Panc1 (cell line): Measurements from ENCODE around the gene OR6C65. TPM values are rescaled to one million over a fixed set of nuclear protein-coding genes. Genes with fewer than 3 reads are reported as not detected.
"Not testable (repeated sequence)": the region's sequence is repeated elsewhere in the genome, so short reads cannot be mapped to it uniquely, and the experiment has no call there.

ENCODE experiments used
- ATAC-seq: fragments of 200-7000 bp; cut with Tn5 transposase; 2 replicates; pipeline ENCODE4 v1.9.1; 2020; ENCODE audit warnings: mild to moderate bottlenecking, moderate library complexity
- BruUV-seq: library from RNA; stranded (reverse); fragments of 400-500 nt; replicated peaks from 2 replicates; lab custom pipeline; 2021; lab: Mats Ljungman, UMichigan
- CTCF ChIA-PET: fragments of 300-600 bp; sonication (Branson Sonifier 250); formaldehyde crosslinking; loops from one replicate; lab custom pipeline; 2022; ENCODE audit warnings: antibody characterized with exemption; lab: Charles Lee
- POLR2A ChIA-PET: fragments of 300-600 bp; sonication (Branson Sonifier 250); formaldehyde crosslinking; loops from one replicate; lab custom pipeline; 2022; ENCODE audit warnings: antibody characterized with exemption; lab: Charles Lee
- DNase-seq: peaks from one replicate; pipeline ENCODE4 v3.0.0-alpha.2; 2010; ENCODE audit warnings: low read depth, low spot score
- H3K27ac ChIP-seq: 2 replicates; pipeline ENCODE4 v1.5.1; 2011; ENCODE audit warnings: mild to moderate bottlenecking, low read length, inconsistent platforms
- H3K27me3 ChIP-seq: fragments of 200-500 bp; sonication (Bioruptor generic); 2 replicates; pipeline ENCODE4 v1.6.0; 2014; ENCODE audit warnings: low read length, inconsistent platforms; ENCODE audit not compliant: control insufficient read depth, insufficient read depth
- H3K36me3 ChIP-seq: fragments of 200-500 bp; sonication (Bioruptor generic); 2 replicates; pipeline ENCODE4 v1.5.1; 2014; ENCODE audit warnings: inconsistent platforms, mild to moderate bottlenecking, low read length, moderate library complexity; ENCODE audit not compliant: control insufficient read depth, insufficient read depth
- H3K4me1 ChIP-seq: 2 replicates; pipeline ENCODE4 v1.5.1; 2011; ENCODE audit warnings: inconsistent platforms, mild to moderate bottlenecking, low read length, moderate library complexity; ENCODE audit not compliant: control insufficient read depth, insufficient read depth
- H3K4me3 ChIP-seq, 2 experiments: 2 replicates each; pipeline ENCODE4 v1.5.1; 2011 to 2012; ENCODE audit warnings: low read depth in 2 of 2, low read length in 2 of 2, mild to moderate bottlenecking in 2 of 2, inconsistent platforms in 1 of 2, moderate library complexity in 1 of 2
- H3K9me3 ChIP-seq: fragments of 200-500 bp; sonication (Bioruptor generic); 2 replicates; pipeline ENCODE4 v1.5.1; 2014; ENCODE audit warnings: low read depth, mild to moderate bottlenecking, inconsistent platforms, low read length, moderate library complexity; ENCODE audit not compliant: control insufficient read depth, insufficient read depth
- POLR2AphosphoS5 ChIP-seq: IDR thresholded peaks from 2 replicates; pipeline ENCODE4 v1.6.1; 2012; ENCODE audit warnings: mild to moderate bottlenecking, low read depth, low read length, moderate library complexity
- REST ChIP-seq, 2 experiments: IDR thresholded peaks; 2 replicates each; pipeline ENCODE4 v1.6.1; 2011 to 2012; ENCODE audit warnings: low read depth in 2 of 2, control low read depth in 1 of 2, low read length in 1 of 2, mild to moderate bottlenecking in 1 of 2, moderate library complexity in 1 of 2; ENCODE audit not compliant: insufficient read depth in 1 of 2
- SIN3A ChIP-seq: IDR thresholded peaks from 2 replicates; pipeline ENCODE4 v1.6.1; 2012; ENCODE audit warnings: low read depth, mild to moderate bottlenecking, low read length, moderate library complexity, borderline replicate concordance; ENCODE audit not compliant: insufficient read depth
- TCF7L2 ChIP-seq: IDR thresholded peaks from 2 replicates; pipeline ENCODE4 v1.6.1; 2011; ENCODE audit warnings: mild to moderate bottlenecking, low read depth, low read length, inconsistent platforms
- in situ Hi-C: cut with HindIII; loops from 2 replicates; pipeline ENCODE4 v1.10.0; 2016; ENCODE audit warnings: low sequenced_read_pairs, low pct_unique_long_range_greater_than_20kb
- intact Hi-C: fragments of 100-400 bp; cut with micrococcal nuclease; formaldehyde crosslinking; loops from one replicate; pipeline ENCODE4 v1.10.0; 2022; ENCODE audit not compliant: unreplicated experiment
- total RNA-seq: library from RNA; stranded (reverse); gene quantifications from one replicate; pipeline ENCODE4 v1.2.1, GENCODE V29; 2021; ENCODE audit not compliant: unreplicated experiment
- TF ChIP-seq, protein P1 (sequence below): fragments of 450-650 bp; IDR thresholded peaks from 2 replicates; pipeline ENCODE4 v1.5.1; 2017; ENCODE audit warnings: mild to moderate bottlenecking

OR6C65 gene
- total RNA-seq, 1 experiment from 2014 or later: not detected

DNA sequence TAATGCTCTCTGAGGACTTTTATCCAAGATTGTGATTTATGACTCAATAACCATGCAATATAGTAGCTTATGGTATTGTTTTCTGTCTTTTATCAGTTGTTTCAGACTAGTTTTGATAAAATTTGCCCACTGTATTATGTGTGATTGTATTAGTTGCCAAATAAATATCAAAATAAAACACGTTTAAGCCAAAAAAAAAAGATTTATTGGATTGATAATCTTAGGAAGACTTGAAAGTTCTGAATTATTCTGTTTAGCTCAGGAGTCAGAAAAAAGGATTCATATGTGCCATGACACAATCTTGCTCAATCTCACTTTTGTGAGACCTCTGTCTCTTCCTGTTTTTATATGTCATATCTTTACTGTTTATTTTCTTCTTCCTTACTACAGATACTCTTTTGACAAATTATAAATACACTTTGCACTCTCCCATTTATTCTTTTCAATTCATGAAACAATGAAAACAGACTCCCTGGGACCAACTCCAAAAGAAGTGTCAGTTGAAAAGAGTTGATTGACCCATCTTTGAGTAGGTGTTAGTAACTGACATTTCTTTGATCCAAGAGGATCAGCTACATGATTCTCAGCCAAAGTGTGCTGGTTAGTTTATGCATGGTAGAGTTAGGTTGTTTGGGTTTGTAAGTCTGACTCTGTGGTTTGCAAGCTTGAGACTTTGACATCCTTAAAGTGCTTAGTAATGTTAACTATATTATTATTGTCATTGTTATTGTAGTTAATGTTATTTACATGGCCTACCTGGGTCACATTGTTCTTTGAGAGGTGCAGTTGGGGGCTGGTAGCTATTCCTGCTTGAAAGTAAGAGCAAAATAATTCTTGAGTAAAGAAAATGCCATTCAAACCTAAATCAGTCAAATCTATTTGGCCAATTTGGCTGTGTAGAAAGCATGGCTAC lies 28.3 kb downstream of the OR6C65 start:
- ChIA-PET CTCF (no interaction called here), POLR2A (no interaction called here)
- DNase-seq (no peak), ATAC-seq (no peak)
- no TSS peak for BruUV-seq
- H3K27me3 ChIP-seq: no peaks in the 10 kb centered on the region
- in situ Hi-C loops: no loop called here
- no peaks in the 10 kb centered on the region for H3K36me3 ChIP-seq
- H3K9me3 ChIP-seq: no peaks in the 10 kb centered on the region
- H3K4me1 ChIP-seq: no peaks in the 10 kb centered on the region
- H3K4me3 ChIP-seq: no peak overlapping the region
- TF ChIP-seq, protein P1, sequence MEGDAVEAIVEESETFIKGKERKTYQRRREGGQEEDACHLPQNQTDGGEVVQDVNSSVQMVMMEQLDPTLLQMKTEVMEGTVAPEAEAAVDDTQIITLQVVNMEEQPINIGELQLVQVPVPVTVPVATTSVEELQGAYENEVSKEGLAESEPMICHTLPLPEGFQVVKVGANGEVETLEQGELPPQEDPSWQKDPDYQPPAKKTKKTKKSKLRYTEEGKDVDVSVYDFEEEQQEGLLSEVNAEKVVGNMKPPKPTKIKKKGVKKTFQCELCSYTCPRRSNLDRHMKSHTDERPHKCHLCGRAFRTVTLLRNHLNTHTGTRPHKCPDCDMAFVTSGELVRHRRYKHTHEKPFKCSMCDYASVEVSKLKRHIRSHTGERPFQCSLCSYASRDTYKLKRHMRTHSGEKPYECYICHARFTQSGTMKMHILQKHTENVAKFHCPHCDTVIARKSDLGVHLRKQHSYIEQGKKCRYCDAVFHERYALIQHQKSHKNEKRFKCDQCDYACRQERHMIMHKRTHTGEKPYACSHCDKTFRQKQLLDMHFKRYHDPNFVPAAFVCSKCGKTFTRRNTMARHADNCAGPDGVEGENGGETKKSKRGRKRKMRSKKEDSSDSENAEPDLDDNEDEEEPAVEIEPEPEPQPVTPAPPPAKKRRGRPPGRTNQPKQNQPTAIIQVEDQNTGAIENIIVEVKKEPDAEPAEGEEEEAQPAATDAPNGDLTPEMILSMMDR: no peak
- TF ChIP-seq TCF7L2 (no peak), REST (IDR thresholded peaks at IDR 0.05; ENCODE audit: insufficient read depth in 1 of 2, low read depth in 2 of 2, low read length in 1 of 2) (no peak), SIN3A (no peak), POLR2AphosphoS5 (no peak)
- no peak overlapping the region for H3K27ac ChIP-seq
- intact Hi-C loops: no loop called here

GRCh38 chr12:55441233-55441632 lies 40.9 kb downstream of the OR6C65 start:
- BruUV-seq, ATAC-seq, DNase-seq, H3K9me3 ChIP-seq, H3K36me3 ChIP-seq, H3K4me3 ChIP-seq, POLR2A ChIA-PET, H3K4me1 ChIP-seq, H3K27me3 ChIP-seq, CTCF ChIA-PET, intact Hi-C loops, H3K27ac ChIP-seq, in situ Hi-C loops: not testable (repeated sequence)

- in situ Hi-C loops (no loop called here), intact Hi-C loops (no loop called here)
- ChIA-PET CTCF (no interaction called here), POLR2A (no interaction called here)
- no peaks in the 10 kb centered on the region for H3K9me3 ChIP-seq
- no peak for TF ChIP-seq REST (IDR thresholded peaks at IDR 0.05; ENCODE audit: insufficient read depth in 1 of 2, low read depth in 2 of 2, low read length in 1 of 2)
- no peak for TF ChIP-seq SIN3A
- TF ChIP-seq POLR2AphosphoS5: no peak
- TF ChIP-seq TCF7L2: no peak
- TF ChIP-seq, protein P1: no peak
- ATAC-seq (no peak), DNase-seq (no peak)
- no peak within 1 kb of the TSS for H3K27ac ChIP-seq
- H3K27me3 ChIP-seq: no peaks in the 10 kb centered on the region
- H3K4me1 ChIP-seq: no peaks in the 10 kb centered on the region
- H3K4me3 ChIP-seq: no peak within 1 kb of the TSS
- no peaks in the 10 kb centered on the region for H3K36me3 ChIP-seq
- no TSS peak for BruUV-seq
Measured at GRCh38 chr12:55443776-55444175, 43.4 kb downstream of the OR6C65 start, which contains the start of gene OR6C2. OR6C2 (plus strand) TSS chr12:55444076; CDS start chr12:55452214, 8,138 bp downstream.
